Measurements from ENCODE around the gene RAB43. TPM values are rescaled to one million over a fixed set of nuclear protein-coding genes. Genes with fewer than 3 reads are reported as not detected.

Gene RAB43
- total RNA-seq, 1 donor from 2014 or later: 11.4 TPM

DNA sequence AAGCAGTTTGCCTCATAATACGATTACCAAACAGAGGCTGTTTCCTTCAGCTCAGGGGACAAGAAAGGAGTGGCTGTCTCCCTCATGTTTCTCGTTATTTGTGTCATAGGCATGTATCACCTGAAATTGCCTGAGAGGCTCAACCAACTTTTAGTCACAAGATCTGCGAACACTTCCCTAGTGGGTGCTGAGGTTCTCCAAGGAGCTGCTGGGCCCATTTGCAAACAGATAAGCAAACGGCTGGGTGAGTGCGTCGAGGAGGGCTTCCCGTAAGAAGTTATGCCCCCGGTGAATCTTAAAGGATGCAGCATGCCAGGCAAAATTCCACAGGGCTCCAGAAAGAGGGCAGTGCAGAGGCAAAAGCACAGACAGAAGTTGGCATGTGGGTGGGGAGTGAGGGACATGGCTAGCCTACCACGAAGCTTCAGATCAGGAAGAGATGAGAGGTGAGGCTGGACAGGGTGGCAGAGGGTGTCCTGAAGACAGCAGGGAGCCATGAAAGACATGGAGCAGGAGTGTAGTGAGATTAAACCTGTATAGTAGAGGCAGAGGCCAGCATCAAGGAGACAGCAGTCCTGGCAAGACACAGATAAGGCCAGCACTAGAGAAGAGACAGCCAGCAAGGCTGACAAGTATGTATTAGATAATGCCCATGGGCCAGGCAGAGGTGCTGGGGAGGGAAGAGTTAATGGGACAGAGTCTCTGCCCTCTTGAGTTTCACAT lies 65.0 kb downstream of the RAB43 start:
- H3K36me3 Mint-ChIP-seq (ENCODE audit: low read depth): no peaks in the 10 kb centered on the region
- no peak overlapping the region for H3K27ac Mint-ChIP-seq (ENCODE audit: unreplicated experiment)
- H3K4me3 Mint-ChIP-seq: no peak overlapping the region
- no peaks in the 10 kb centered on the region for H3K27me3 Mint-ChIP-seq (ENCODE audit: low read depth)
- no peak for DNase-seq (ENCODE audit: low read depth, low spot score)
- H3K4me1 Mint-ChIP-seq: peaks cover 14% of the 10 kb centered on the region
- H3K9me3 Mint-ChIP-seq: no peaks in the 10 kb centered on the region
- TF ChIP-seq, protein P1, sequence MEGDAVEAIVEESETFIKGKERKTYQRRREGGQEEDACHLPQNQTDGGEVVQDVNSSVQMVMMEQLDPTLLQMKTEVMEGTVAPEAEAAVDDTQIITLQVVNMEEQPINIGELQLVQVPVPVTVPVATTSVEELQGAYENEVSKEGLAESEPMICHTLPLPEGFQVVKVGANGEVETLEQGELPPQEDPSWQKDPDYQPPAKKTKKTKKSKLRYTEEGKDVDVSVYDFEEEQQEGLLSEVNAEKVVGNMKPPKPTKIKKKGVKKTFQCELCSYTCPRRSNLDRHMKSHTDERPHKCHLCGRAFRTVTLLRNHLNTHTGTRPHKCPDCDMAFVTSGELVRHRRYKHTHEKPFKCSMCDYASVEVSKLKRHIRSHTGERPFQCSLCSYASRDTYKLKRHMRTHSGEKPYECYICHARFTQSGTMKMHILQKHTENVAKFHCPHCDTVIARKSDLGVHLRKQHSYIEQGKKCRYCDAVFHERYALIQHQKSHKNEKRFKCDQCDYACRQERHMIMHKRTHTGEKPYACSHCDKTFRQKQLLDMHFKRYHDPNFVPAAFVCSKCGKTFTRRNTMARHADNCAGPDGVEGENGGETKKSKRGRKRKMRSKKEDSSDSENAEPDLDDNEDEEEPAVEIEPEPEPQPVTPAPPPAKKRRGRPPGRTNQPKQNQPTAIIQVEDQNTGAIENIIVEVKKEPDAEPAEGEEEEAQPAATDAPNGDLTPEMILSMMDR (conservative IDR thresholded peaks at IDR 0.05): no peak

DNA sequence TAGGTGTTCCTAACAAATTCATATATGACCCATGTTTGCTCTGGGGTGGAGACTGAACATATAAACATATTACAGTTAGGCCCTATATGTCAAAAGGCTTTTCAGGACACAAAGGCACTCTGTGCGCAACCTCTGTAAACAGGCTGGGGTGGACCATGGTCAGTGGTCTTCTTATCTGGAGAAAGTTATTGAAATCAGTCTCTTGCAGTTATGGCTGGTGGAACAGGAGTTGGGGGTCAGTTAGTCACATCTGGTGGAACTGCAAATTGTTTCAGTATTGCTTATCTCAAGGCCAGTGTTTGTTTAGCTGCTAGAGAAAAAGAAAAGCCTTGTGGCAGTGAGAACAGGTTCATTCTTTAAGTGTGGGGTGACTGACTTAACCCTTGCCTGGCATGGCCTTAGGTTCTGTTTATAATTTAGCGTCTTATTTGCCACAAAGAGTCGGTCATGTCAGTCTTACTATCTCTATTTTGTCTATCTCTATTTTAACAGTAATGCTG lies 66.9 kb downstream of the RAB43 start:
- H3K4me3 Mint-ChIP-seq: no peak overlapping the region
- no peak overlapping the region for H3K27ac Mint-ChIP-seq (ENCODE audit: unreplicated experiment)
- no peaks in the 10 kb centered on the region for H3K9me3 Mint-ChIP-seq
- TF ChIP-seq, protein P1 (conservative IDR thresholded peaks at IDR 0.05): no peak
- H3K4me1 Mint-ChIP-seq: peaks cover 14% of the 10 kb centered on the region
- no peaks in the 10 kb centered on the region for H3K27me3 Mint-ChIP-seq (ENCODE audit: low read depth)
- H3K36me3 Mint-ChIP-seq (ENCODE audit: low read depth): no peaks in the 10 kb centered on the region
- no peak for DNase-seq (ENCODE audit: low read depth, low spot score)

DNA sequence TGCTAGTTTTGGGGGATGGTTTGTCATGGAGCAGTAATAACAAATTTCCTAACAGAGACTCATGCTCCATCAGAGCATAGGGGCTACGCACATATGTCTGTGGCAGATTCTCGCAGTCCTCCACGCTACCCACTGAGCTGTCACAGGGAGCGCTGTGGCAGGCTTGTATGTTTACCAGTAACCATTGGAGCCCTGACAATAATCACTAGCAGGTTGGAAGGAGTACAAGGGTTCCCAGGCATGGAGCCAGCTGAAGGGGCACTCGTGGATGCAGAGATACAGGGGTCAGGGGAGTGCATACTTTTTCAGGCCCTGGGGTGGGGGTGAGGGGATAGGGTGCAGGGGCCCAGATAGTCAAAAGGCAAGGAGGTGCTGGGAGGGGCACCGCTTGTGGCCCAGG lies 68.9 kb downstream of the RAB43 start:
- TF ChIP-seq, protein P1 (conservative IDR thresholded peaks at IDR 0.05): no peak
- no peak for DNase-seq (ENCODE audit: low read depth, low spot score)
- Mint-ChIP-seq H3K4me1 (peaks cover 14% of the 10 kb centered on the region), H3K9me3 (peaks cover 9% of the 10 kb centered on the region), H3K36me3 (ENCODE audit: low read depth) (peaks cover 6% of the 10 kb centered on the region), H3K27ac (ENCODE audit: unreplicated experiment) (no peak overlapping the region), H3K27me3 (ENCODE audit: low read depth) (no peaks in the 10 kb centered on the region), H3K4me3 (no peak overlapping the region)

DNA sequence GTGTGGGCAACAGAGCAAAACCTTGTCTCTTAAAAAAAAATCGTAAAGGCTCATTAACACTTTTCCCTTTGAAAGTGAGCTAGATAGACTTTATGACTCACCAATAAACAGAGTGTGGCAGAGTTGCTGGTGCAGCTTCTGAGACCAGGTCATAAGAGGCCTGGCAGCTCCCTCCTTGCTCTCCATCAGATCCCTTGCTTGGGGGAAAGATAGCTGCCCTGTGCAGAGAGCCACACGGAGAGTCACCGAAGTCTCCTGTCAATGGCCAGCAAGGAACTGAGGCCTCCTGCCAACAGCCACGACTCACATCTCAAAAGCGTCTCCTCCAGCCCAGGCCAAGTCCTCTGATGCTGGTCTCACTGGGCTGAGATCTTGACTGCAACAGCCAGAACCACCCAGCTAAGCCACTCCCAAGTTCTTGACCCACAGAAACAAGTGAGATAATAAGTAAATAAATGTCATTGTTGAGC lies 69.7 kb downstream of the RAB43 start:
- H3K27me3 Mint-ChIP-seq (ENCODE audit: low read depth): no peaks in the 10 kb centered on the region
- H3K4me3 Mint-ChIP-seq: no peak overlapping the region
- H3K27ac Mint-ChIP-seq (ENCODE audit: unreplicated experiment): peak overlapping the region; percentile 35
- peaks cover 14% of the 10 kb centered on the region for H3K4me1 Mint-ChIP-seq
- no peak for DNase-seq (ENCODE audit: low read depth, low spot score)
- TF ChIP-seq, protein P1 (conservative IDR thresholded peaks at IDR 0.05): no peak
- H3K9me3 Mint-ChIP-seq: peaks cover 9% of the 10 kb centered on the region
- H3K36me3 Mint-ChIP-seq (ENCODE audit: low read depth): peaks cover 6% of the 10 kb centered on the region

DNA sequence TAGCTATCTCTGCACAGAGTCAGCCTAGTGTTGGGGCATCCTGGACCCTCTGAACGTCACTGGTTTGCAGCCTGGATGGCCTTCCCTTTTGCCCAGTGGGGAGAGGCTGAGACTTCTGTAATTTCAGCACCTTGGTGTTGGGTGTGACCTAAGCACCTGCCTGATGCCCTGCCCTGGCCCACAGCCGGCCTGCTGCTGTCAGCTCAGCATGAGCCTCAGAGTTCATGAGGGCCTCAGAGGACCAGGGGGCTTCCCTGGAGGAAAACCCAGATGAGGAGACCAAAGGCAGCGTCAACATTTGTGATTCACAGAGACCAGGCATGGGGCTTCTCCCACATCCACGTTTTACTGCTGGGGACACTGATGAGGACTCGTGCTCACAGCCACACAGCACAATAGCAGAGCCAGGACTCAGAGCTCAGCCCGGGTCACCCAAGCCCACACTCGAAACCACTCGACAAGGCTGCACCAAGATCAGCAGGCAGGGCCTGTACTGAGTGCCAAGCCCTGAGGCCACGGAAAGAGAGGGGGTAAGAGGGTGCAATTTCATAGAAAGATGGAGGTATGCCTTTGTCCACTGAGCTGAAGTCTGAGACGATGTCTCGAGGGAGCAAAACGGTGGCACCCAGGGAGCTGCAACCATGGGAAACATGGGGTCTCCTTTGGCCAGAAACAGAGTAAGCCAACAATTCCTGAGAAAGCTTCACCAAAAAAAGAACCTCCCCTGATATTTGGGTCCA lies 70.9 kb downstream of the RAB43 start:
- Mint-ChIP-seq H3K27ac (ENCODE audit: unreplicated experiment) (no peak overlapping the region), H3K9me3 (peaks cover 9% of the 10 kb centered on the region), H3K4me1 (peaks cover 14% of the 10 kb centered on the region), H3K36me3 (ENCODE audit: low read depth) (peaks cover 6% of the 10 kb centered on the region), H3K4me3 (no peak overlapping the region), H3K27me3 (ENCODE audit: low read depth) (no peaks in the 10 kb centered on the region)
- DNase-seq (ENCODE audit: low read depth, low spot score): no peak
- TF ChIP-seq, protein P1 (conservative IDR thresholded peaks at IDR 0.05): no peak

All from neural crest cell (in vitro differentiated cells).